Common myeloid progenitor, CD34-positive (primary cell): ENCODE data around the gene PUS10.
"Not testable (repeated sequence)": the region's sequence is repeated elsewhere in the genome, so short reads cannot be mapped to it uniquely, and the experiment has no call there.

Experiments
- CTCF ChIA-PET: fragments of 350-600 bp; sonication (Branson Sonifier 250); formaldehyde crosslinking; loops from one replicate; lab custom pipeline; 2021; ENCODE audit warnings: antibody characterized with exemption; lab: Charles Lee
- POLR2A ChIA-PET: fragments of 350-600 bp; sonication (Branson Sonifier 250); formaldehyde crosslinking; loops from one replicate; lab custom pipeline; 2021; ENCODE audit warnings: antibody characterized with exemption; lab: Charles Lee
- DNase-seq, 3 donors: peaks; one replicate each; pipeline versions ENCODE4 v3.0.0 to v3.0.0-alpha.2; 2013
- H3K27ac ChIP-seq, 2 experiments: 1 replicate in 1 of 2; 2 replicates in 1 of 2; pipeline ENCODE4 v1.7.0; 2013; ENCODE audit warnings: inconsistent platforms in 2 of 2, low read length in 2 of 2, mild to moderate bottlenecking in 2 of 2, low read depth in 1 of 2, moderate library complexity in 1 of 2; ENCODE audit not compliant: severe bottlenecking in 2 of 2, insufficient read depth in 1 of 2, poor library complexity in 1 of 2
- H3K27me3 ChIP-seq, 5 experiments: replicated peaks in 2 of 5; 1 replicate in 3 of 5; 2 replicates in 2 of 5; pipeline versions ENCODE4 v1.6.1 to v1.7.0; 2013; ENCODE audit warnings: low read length in 4 of 5, mild to moderate bottlenecking in 2 of 5, moderate library complexity in 2 of 5, inconsistent platforms in 1 of 5; ENCODE audit not compliant: insufficient read depth in 5 of 5, control insufficient read depth in 4 of 5
- H3K36me3 ChIP-seq, 4 experiments: 1 replicate in 2 of 4; 2 replicates in 2 of 4; pipeline versions ENCODE4 v1.6.1 to v1.7.0; 2013; ENCODE audit warnings: low read length in 3 of 4, control low read depth in 1 of 4, mild to moderate bottlenecking in 1 of 4; ENCODE audit not compliant: control insufficient read depth in 4 of 4, insufficient read depth in 4 of 4
- H3K4me1 ChIP-seq, 4 experiments: 1 replicate in 3 of 4; 2 replicates in 1 of 4; pipeline versions ENCODE4 v1.6.1 to v1.7.1; 2013; ENCODE audit warnings: low read length in 3 of 4, mild to moderate bottlenecking in 3 of 4, control low read depth in 1 of 4, inconsistent platforms in 1 of 4, moderate library complexity in 1 of 4; ENCODE audit not compliant: control insufficient read depth in 4 of 4, insufficient read depth in 4 of 4; ENCODE audit errors: control extremely low read depth in 1 of 4
- H3K4me3 ChIP-seq, 7 experiments: 1 replicate in 4 of 7; 2 replicates in 3 of 7; pipeline versions ENCODE4 v1.5.1 to v1.7.0; 2013; ENCODE audit warnings: mild to moderate bottlenecking in 7 of 7, low read length in 6 of 7, moderate library complexity in 6 of 7, inconsistent platforms in 2 of 7, low read depth in 2 of 7, control low read depth in 1 of 7; ENCODE audit not compliant: insufficient read depth in 4 of 7, control insufficient read depth in 1 of 7; ENCODE audit errors: extremely low read depth in 1 of 7
- H3K9me3 ChIP-seq, 5 experiments: 1 replicate in 4 of 5; 2 replicates in 1 of 5; pipeline versions ENCODE4 v1.6.1 to v1.7.1; 2013; ENCODE audit warnings: low read length in 4 of 5, mild to moderate bottlenecking in 2 of 5, inconsistent platforms in 1 of 5, low read depth in 1 of 5, moderate library complexity in 1 of 5; ENCODE audit not compliant: control insufficient read depth in 4 of 5, insufficient read depth in 2 of 5; ENCODE audit errors: control extremely low read depth in 1 of 5
- WGBS: methylation state at CpG from one replicate; pipeline ENCODE4 v1.1.5; 2013; ENCODE audit not compliant: insufficient coverage; 5-methylcytosine and 5-hydroxymethylcytosine counted together

The PUS10 gene

GRCh38 chr2:60945341-60945740, 72.7 kb downstream of the PUS10 start:
- Histone ChIP-seq H3K27me3 (no peaks in the 10 kb centered on the region), H3K27ac (no peak overlapping the region), H3K36me3 (peaks cover 3 to 14% (median 7%) of the 10 kb centered on the region in 4 experiments), H3K4me1 (no peaks in the 10 kb centered on the region), H3K4me3 (no peak overlapping the region), H3K9me3 (no peaks in the 10 kb centered on the region)
- ChIA-PET CTCF (interaction anchor here (0.8 to 1.2 kb wide), 3 partner anchors 11 to 121 kb away, joined by 3 read pairs; no protein-coding TSS in a partner anchor), POLR2A (no interaction called here)
- no peak for DNase-seq
- WGBS, result no CpG with 5 or more reads among the region's 2 CpGs

GRCh38 chr2:60939622-60940021, 78.4 kb downstream of the PUS10 start:
- 61% methylated on average over 2 of the region's 2 CpGs for WGBS
- CTCF ChIA-PET, result interaction anchor here (1.3 kb wide), 1 partner anchor 24 kb away, joined by 3 read pairs; no protein-coding TSS in a partner anchor

GRCh38 chr2:60938301-60938700, 79.8 kb downstream of the PUS10 start:
- CTCF ChIA-PET, result no interaction called here
- Histone ChIP-seq H3K4me3 (no peak overlapping the region), H3K4me1 (peaks cover 0 to 8% (median 0%) of the 10 kb centered on the region in 4 experiments), H3K36me3 (peaks cover 0 to 17% (median 13%) of the 10 kb centered on the region in 4 experiments), H3K27ac (no peak overlapping the region), H3K27me3 (no peaks in the 10 kb centered on the region), H3K9me3 (no peaks in the 10 kb centered on the region)
- 92% methylated on average over 6 of the region's 7 CpGs for WGBS
- no peak for DNase-seq
- POLR2A ChIA-PET, result no interaction called here

More at GRCh38 chr2:60939622-60940021, 78.4 kb downstream of the PUS10 start:
- Histone ChIP-seq H3K4me3 (no peak overlapping the region), H3K27me3 (no peaks in the 10 kb centered on the region), H3K9me3 (no peaks in the 10 kb centered on the region), H3K4me1 (peaks cover 0 to 8% (median 0%) of the 10 kb centered on the region in 4 experiments), H3K36me3 (peaks cover 3 to 18% (median 17%) of the 10 kb centered on the region in 4 experiments), H3K27ac (no peak overlapping the region)
- no peak for DNase-seq
- POLR2A ChIA-PET, result no interaction called here

- 92% methylated on average over 5 of the region's 5 CpGs for WGBS
- ChIA-PET CTCF (interaction anchor here (0.7 to 1.0 kb wide), 2 partner anchors 9 to 141 kb away, joined by 3 read pairs; no protein-coding TSS in a partner anchor), POLR2A (no interaction called here)
- Histone ChIP-seq H3K9me3 (no peaks in the 10 kb centered on the region), H3K4me3 (no peak overlapping the region), H3K27me3 (no peaks in the 10 kb centered on the region), H3K36me3 (peaks cover 8 to 23% (median 17%) of the 10 kb centered on the region in 4 experiments), H3K27ac (no peak overlapping the region), H3K4me1 (peaks cover 0 to 8% (median 0%) of the 10 kb centered on the region in 4 experiments)
- DNase-seq, result no peak
Observed at GRCh38 chr2:60936757-60937156, 81.3 kb downstream of the PUS10 start.

DNA sequence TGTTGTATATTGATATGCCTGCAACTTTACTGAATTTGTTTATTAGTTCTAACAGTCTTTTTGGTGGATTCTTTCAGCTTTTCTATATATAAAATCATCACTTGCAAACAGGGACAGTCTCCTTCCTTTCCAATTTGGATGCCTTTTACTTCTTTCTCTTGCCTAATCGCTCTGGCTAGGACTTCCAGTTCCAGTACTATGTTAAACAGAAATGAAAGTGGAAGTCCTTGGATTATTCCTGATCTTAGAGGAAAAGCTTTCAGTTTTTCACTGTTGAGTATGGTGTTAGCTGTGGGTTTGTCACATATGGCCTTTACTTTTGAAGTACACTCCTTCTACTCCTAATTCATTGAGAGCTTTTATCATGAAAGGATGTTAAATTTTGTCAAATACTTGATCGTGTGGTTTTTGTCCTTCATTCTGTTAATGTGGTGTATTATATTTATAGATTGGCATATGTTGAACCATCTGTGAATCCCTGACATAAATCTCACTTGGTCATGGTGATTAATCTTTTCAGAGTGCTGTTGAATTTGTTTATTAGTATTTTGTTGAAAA, 83.8 kb downstream of the PUS10 start:
- peaks cover 0 to 3% (median 0%) of the 10 kb centered on the region in 4 experiments for H3K4me1 ChIP-seq
- no CpG with 5 or more reads among the region's 2 CpGs for WGBS
- H3K9me3 ChIP-seq, result no peaks in the 10 kb centered on the region
- no peaks in the 10 kb centered on the region for H3K27me3 ChIP-seq
- H3K27ac ChIP-seq, result no peak overlapping the region
- no peak for DNase-seq
- POLR2A ChIA-PET, result no interaction called here
- no peak overlapping the region for H3K4me3 ChIP-seq
- CTCF ChIA-PET, result interaction anchor here (1.1 kb wide), 1 partner anchor 11 kb away, joined by 3 read pairs; no protein-coding TSS in a partner anchor
- peaks cover 10 to 23% (median 18%) of the 10 kb centered on the region in 4 experiments for H3K36me3 ChIP-seq

DNA sequence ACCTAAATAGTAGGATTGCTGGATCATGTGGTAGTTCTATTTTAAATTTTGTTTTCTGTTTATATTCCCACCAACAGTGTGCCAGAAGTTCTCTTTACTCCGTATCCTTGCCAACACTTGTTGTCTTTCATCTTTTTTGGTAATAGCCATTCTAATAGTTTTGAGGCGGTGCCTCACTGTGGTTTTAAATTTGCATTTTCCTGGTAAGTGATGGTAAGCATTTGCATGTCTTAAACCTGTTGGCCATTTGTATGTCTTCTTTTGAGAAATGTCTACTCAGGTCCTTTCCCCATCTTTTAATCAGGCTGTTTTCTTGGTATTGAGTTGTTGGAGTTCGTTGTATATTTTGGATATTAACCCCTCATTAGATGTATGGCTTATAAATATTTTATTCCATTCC, 85.1 kb downstream of the PUS10 start:
- DNase-seq, result no peak
- Histone ChIP-seq H3K9me3 (no peaks in the 10 kb centered on the region), H3K4me1 (peaks cover 0 to 3% (median 0%) of the 10 kb centered on the region in 4 experiments), H3K27me3 (no peaks in the 10 kb centered on the region), H3K27ac (no peak overlapping the region), H3K36me3 (peaks cover 10 to 23% (median 16%) of the 10 kb centered on the region in 4 experiments), H3K4me3 (no peak overlapping the region)
- 100% methylated on average over 2 of the region's 3 CpGs for WGBS
- CTCF ChIA-PET, result interaction anchor here (1.6 kb wide), 1 partner anchor 68 kb away, joined by 3 read pairs; no protein-coding TSS in a partner anchor
- POLR2A ChIA-PET, result no interaction called here

GRCh38 chr2:60932061-60932460, 86.0 kb downstream of the PUS10 start:
- H3K4me3 ChIP-seq, DNase-seq, H3K4me1 ChIP-seq, H3K27me3 ChIP-seq, H3K9me3 ChIP-seq, POLR2A ChIA-PET, H3K27ac ChIP-seq: not testable (repeated sequence)
- CTCF ChIA-PET, result interaction anchor here (1.6 kb wide), 1 partner anchor 68 kb away, joined by 3 read pairs; no protein-coding TSS in a partner anchor
- H3K36me3 ChIP-seq, result peaks cover 10 to 15% (median 15%) of the 10 kb centered on the region in 4 experiments
- WGBS, result 100% methylated on average over 3 of the region's 5 CpGs
